ENCODE data around the gene EGFL8. TPM values are rescaled to one million over a fixed set of nuclear protein-coding genes. Genes with fewer than 3 reads are reported as not detected.
A peak's percentile ranks its signal among the peaks of the same experiment; 100 is the strongest.

Gene EGFL8
- total RNA-seq, 1 donor from 2014 or later, result 11.5 TPM

DNA sequence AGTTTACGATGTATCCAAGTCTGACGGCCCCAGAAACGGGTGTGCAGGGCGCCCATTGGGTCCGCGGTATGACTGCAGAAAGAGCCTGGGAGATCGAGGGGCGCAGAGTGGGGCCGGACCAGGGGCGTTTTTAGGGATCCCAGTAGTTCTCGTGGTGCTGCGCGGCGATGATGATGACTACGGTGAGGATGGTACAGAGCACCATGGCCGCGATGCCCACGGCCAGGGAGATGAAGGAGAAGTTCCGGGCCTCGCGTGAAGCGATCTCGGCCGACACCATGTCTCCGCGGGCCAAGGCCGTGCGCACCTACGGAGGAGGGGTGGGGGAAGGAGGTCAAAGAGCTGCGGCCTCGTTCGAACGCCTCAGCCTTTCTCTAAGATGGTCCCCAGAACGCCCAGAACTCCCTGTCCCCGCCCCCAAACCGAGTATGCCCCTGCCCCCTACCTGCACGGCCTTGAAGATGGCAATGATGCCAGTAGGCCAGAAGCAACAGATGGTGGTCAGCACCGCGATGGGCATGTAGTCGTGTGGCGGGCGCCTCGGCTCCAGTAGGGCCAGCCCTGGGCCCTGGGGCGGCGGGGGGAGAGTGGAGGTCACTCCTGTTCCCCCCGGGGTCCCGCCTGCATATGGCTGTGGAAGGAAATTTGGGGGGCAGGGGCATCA, 15.2 kb upstream of the EGFL8 start:
- no peaks in the 10 kb centered on the region for H3K36me3 Mint-ChIP-seq (ENCODE audit: low read depth)
- no peak for DNase-seq (ENCODE audit: low spot score)
- H3K4me3 Mint-ChIP-seq (ENCODE audit: low read depth), result peak overlapping the region; percentile 78
- no peak overlapping the region for H3K27ac Mint-ChIP-seq
- intact Hi-C loops (cut with micrococcal nuclease), result no loop called here
- H3K9me3 Mint-ChIP-seq, result no peaks in the 10 kb centered on the region
- H3K4me1 Mint-ChIP-seq (ENCODE audit: low read depth), result peaks cover 18% of the 10 kb centered on the region
- peaks cover 59% of the 10 kb centered on the region for H3K27me3 Mint-ChIP-seq (ENCODE audit: low read depth)

DNA sequence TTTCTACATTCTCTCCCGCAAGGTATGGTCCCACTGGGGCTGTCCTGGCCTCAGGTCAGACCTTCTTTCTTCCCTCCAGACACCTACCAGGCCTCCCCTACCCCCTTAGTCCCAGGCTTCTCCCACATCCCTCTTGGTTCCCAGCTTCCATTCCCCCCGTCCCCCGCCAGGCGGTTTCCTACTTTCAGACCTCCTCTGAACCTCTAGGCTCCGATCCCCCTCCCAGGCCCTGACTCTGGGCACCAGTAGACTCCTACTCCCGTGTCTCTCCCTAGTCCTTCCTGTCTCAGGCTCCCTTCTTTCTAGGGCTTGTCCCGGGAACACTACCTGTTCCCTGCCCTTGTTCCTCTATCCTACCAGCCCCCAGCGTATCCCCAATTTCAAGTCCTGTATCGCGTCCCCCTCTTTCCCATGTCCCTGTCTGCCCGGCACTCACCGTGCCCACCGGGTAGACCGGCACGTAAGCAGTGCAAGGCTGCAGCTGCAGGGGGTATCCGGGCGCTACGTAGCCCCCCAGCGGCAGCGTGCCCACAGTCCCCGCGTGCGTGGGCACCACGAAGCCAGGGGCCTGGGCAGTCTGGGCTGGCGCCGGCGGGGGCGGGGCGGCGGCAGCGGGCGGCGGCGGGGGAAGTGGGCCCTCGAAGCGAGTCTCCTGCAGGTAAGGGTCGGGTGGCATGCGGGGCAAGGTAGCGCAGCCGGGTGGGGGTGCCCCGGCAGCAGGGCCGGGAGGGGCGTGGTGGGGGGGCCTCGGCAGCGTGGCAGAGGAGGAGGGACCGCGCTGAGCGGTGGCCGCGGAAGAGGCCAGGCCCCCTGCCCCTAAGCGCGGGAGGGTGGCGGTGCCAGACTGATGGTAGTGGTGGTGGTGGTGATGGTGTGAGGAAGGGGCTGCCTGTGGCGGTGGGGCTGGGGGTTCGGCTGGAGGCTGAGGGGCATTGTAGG, 14.2 kb upstream of the EGFL8 start:
- Mint-ChIP-seq H3K4me3 (ENCODE audit: low read depth) (no peak overlapping the region), H3K9me3 (no peaks in the 10 kb centered on the region), H3K36me3 (ENCODE audit: low read depth) (no peaks in the 10 kb centered on the region), H3K27me3 (ENCODE audit: low read depth) (peaks cover 58% of the 10 kb centered on the region), H3K4me1 (ENCODE audit: low read depth) (peaks cover 22% of the 10 kb centered on the region), H3K27ac (no peak overlapping the region)
- intact Hi-C loops (cut with micrococcal nuclease), result loop anchor here (5.0 kb wide), 1 partner anchor 33 kb away; no protein-coding TSS in a partner anchor
- DNase-seq (ENCODE audit: low spot score), result no peak

DNA sequence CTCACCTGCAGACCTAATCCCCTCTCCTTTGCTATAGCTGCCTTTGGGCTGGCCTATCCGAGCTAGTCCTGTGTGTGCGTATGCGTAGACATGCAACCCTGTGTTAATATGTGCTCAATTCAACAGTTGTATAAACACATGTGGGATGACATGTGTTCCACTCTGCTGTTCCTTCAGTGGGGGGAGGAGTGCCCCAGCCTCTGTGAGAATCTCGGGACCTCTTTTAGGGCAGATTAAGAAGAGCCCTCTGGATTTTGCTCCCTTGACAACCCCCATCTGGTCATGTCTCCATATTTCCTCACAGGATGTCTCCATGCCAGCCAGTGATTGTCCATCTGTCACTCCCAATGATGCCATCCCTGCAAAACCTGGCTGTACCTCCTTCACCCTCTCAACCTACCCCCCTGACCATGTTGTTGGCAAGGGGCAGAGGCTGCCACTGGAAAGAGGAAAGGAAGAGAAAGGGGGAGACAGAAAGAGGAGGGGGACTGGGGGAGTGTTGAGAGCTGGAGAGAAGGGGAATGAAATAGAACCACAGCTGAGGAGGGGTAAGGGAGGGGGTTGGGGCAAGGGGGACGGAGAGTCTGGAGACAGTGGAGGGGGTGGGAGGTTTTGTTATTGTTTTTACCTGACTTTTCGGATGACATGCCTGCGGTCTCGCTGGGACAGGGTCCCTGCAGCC, 13.1 kb upstream of the EGFL8 start:
- Mint-ChIP-seq H3K4me1 (ENCODE audit: low read depth) (peaks cover 26% of the 10 kb centered on the region), H3K4me3 (ENCODE audit: low read depth) (no peak overlapping the region)
- intact Hi-C loops (cut with micrococcal nuclease), result loop anchor here (5.0 kb wide), 1 partner anchor 34 kb away; no protein-coding TSS in a partner anchor

DNA sequence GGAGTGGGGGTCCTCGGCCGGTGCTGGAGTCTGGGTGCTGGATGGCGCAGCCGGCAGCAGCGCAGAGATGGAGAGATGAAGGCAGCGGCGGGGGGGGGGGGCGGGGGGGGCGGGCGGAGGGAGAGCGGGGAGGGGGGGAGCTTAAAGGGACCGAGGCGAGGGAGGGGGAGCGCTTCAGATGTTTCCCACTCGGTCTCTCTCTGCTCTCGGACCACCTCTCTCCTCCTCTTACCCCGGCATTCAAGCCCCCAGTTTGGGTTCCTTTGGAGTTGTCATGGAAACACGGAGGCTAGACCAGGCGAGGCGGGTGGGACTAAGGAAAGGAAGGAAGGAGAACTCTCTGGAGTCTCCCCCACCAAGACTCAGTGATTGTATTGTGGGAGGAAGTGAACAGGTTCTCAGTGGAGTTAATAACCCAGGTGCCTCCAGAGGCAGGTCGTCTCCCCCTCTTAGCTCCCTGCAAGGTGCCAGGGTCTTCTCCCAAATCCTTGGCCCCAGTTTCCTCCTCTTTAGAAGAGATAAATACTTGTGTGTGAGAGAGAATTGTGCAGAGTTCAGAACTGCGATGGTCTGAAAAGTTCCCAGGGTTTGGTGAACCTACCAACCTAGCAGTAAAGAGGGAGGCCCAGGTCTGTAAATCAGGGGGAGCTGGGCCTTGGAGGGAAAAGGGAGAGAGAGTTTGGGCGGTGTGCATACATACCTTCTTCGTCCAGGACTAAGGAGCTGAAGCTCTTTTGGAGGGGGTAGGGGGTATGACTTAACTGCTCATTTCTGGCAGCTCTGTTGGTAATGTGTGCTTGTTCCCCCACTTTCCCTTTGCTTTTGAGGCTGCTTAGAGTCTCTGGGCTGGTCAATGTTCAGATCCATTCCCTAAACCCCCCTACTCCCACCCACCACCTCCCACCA, 12.3 kb upstream of the EGFL8 start, which contains the start of gene PRRT1:
Gene PRRT1 (minus strand): TSS at position 77 of the 906 bp plus-strand sequence. CDS start 112 bp downstream, outside the sequence.
- Mint-ChIP-seq H3K4me3 (ENCODE audit: low read depth) (peak within 1 kb of the TSS; percentile 28), H3K36me3 (ENCODE audit: low read depth) (no peaks in the 10 kb centered on the region), H3K4me1 (ENCODE audit: low read depth) (peaks cover 26% of the 10 kb centered on the region), H3K27ac (no peak within 1 kb of the TSS), H3K9me3 (no peaks in the 10 kb centered on the region), H3K27me3 (ENCODE audit: low read depth) (peaks cover 44% of the 10 kb centered on the region)
- no peak for DNase-seq (ENCODE audit: low spot score)
- intact Hi-C loops (cut with micrococcal nuclease), result loop anchor here (5.0 kb wide), 1 partner anchor 35 kb away; no protein-coding TSS in a partner anchor

More for the DNA sequence above, 13.1 kb upstream of the EGFL8 start:
- no peak for DNase-seq (ENCODE audit: low spot score)
- Mint-ChIP-seq H3K27me3 (ENCODE audit: low read depth) (peaks cover 52% of the 10 kb centered on the region), H3K27ac (no peak overlapping the region), H3K36me3 (ENCODE audit: low read depth) (no peaks in the 10 kb centered on the region), H3K9me3 (no peaks in the 10 kb centered on the region)

DNA sequence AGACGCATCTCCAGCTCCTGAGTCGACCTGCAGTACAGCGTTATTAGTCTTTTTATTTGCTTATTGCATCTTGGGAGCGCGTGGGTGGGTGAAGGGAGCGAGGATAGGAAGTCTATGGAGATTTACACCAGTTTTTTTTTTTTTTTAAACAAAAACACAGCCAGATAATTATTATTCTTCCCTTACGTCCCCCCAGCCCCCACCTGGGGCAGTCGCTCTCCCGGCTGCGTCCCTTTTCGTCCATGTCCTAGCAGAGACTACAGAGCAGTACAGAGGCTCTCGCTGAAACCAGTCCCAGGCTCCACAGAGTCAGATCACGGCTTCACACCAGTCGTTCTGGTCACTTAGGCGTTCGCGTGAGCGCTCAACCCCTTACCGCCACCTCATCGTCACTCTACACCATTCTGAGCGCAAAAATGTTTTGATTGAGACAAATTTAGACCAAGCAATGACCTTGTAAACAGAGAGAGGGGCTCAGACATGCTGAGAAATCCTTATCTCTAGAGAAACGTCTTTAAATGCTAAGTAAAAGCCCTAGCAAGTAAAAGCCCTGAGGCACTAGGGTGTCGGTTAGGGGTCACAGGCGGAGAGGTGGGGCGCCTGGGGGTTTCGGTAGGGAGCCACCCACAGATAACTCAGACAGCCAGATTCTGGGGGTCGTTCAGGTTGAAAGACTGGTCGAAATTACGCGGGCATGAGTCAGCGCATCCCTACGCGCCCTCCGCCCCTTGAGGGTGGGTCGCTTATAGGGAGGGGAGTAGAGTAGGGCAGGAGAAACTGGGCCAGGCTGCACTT, 11.4 kb upstream of the EGFL8 start:
- Mint-ChIP-seq H3K4me3 (ENCODE audit: low read depth) (peak overlapping the region; percentile 67), H3K36me3 (ENCODE audit: low read depth) (peaks cover 7% of the 10 kb centered on the region), H3K9me3 (no peaks in the 10 kb centered on the region), H3K27me3 (ENCODE audit: low read depth) (peaks cover 38% of the 10 kb centered on the region), H3K4me1 (ENCODE audit: low read depth) (peaks cover 23% of the 10 kb centered on the region), H3K27ac (no peak overlapping the region)
- no peak for DNase-seq (ENCODE audit: low spot score)
- intact Hi-C loops (cut with micrococcal nuclease), result loop anchor here (5.0 kb wide), 1 partner anchor 36 kb away; no protein-coding TSS in a partner anchor

DNA sequence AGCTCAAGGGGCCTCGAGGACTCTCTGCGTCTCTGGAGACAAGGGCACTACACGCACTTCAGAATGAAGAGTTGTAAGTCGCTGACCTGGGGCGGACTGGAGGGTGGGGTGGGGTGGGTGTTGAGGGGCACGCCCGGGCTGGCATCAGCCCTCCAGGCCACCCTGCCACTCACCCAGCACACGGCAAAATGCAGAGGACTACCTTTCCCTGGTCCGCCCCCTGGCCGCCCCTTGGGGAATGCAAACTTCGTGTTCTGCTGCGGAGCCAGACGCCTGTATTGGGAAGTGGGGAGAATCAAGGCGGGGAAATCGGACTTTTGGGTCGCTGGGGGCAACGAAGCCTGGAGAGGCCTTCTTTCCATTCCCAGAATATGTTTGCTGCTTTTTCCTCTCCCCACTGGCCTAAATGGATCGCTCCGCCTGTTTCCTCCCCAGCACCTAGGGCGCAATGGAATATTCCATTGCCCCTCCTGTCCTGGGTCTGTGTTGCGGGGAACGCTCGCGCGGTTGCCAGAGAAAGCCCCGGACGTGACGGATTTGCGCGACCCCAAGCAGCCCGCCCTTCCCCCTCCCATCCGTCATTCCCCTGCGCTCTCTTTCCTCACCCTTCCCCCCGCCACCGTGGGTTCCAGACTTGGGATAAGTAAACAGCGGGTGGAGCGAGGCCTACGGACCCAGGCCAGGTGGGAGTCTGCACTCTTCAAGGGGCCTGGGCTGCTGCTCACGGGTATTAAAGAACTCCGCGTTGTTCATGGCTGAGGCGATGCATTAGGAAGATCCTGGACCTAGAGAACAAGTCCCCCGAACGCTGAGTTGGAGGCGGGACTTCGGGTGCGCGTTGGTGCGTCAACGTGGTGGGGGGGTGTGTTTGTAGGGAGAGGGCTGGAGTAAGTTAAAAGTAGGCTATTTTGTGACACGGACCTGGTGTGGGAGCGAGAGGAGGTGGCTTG, 10.6 kb upstream of the EGFL8 start, which contains the start of gene PPT2:
Gene PPT2 (plus strand): TSS at position 578 of the 950 bp plus-strand sequence. CDS start 454 bp downstream, outside the sequence.
- Mint-ChIP-seq H3K4me1 (ENCODE audit: low read depth) (peaks cover 18% of the 10 kb centered on the region), H3K27ac (peak within 1 kb of the TSS; percentile 82), H3K27me3 (ENCODE audit: low read depth) (peaks cover 31% of the 10 kb centered on the region), H3K36me3 (ENCODE audit: low read depth) (peaks cover 15% of the 10 kb centered on the region), H3K9me3 (no peaks in the 10 kb centered on the region), H3K4me3 (ENCODE audit: low read depth) (peak within 1 kb of the TSS; percentile 91)
- DNase-seq (ENCODE audit: low spot score), result peak; percentile 55
- intact Hi-C loops (cut with micrococcal nuclease), result loop anchor here (1.0 to 5.0 kb wide), 4 partner anchors 22 to 67 kb away; partner anchors contain the start of genes AGPAT1 and FKBPL

DNA sequence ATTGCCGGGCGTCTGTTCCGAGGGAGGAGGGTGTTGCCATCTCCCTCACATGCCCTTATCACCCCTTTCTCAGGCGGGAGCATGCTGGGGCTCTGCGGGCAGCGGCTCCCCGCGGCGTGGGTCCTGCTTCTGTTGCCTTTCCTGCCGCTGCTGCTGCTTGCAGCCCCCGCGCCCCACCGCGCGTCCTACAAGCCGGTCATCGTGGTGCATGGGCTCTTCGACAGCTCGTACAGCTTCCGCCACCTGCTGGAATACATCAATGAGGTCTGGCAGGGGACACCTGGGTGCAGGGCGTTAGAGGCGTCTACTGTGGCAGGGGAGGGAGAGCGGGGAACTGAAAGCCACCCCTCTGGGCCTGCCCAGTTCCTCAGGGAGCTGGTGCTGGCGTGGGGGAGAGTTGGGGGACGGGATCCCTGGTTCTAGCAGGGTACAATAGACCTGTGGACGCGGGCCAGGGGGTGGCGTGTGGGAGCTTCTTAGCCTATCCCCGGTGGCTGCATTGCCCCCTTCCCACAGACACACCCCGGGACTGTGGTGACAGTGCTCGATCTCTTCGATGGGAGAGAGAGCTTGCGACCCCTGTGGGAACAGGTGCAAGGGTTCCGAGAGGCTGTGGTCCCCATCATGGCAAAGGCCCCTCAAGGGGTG, 9.8 kb upstream of the EGFL8 start:
- Mint-ChIP-seq H3K9me3 (no peaks in the 10 kb centered on the region), H3K4me1 (ENCODE audit: low read depth) (peaks cover 15% of the 10 kb centered on the region), H3K27me3 (ENCODE audit: low read depth) (peaks cover 28% of the 10 kb centered on the region), H3K36me3 (ENCODE audit: low read depth) (peaks cover 15% of the 10 kb centered on the region), H3K27ac (peak overlapping the region; percentile 82), H3K4me3 (ENCODE audit: low read depth) (peak overlapping the region; percentile 91)
- peak; percentile 55 for DNase-seq (ENCODE audit: low spot score)
- intact Hi-C loops (cut with micrococcal nuclease), result loop anchor here (1.0 to 5.0 kb wide), 4 partner anchors 22 to 68 kb away; partner anchors contain the start of genes AGPAT1 and FKBPL

DNA sequence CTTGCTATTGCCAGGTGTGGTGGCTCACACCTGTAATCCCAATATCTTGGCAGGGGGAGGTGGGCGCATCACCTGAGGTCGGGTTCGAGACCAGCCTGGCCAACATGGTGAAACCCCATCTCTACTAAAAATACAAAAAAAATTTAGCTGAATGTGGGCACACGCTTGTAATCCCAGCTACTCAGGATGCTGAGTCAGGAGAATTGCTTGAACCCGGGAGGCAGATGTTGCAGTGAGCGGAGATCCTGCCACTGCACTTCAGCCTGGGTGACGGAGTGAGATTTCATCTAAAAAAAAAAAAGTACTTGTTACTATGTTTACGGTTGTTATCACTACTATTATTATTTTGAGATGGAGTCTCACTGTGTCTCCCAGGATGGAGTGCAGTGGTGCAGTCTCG, 7.5 kb upstream of the EGFL8 start:
- H3K4me3 Mint-ChIP-seq (ENCODE audit: low read depth), result no peak overlapping the region
- H3K36me3 Mint-ChIP-seq (ENCODE audit: low read depth), result peaks cover 15% of the 10 kb centered on the region
- H3K27ac Mint-ChIP-seq, result no peak overlapping the region
- peaks cover 12% of the 10 kb centered on the region for H3K4me1 Mint-ChIP-seq (ENCODE audit: low read depth)
- no peaks in the 10 kb centered on the region for H3K9me3 Mint-ChIP-seq
- intact Hi-C loops (cut with micrococcal nuclease), result no loop called here
- peaks cover 13% of the 10 kb centered on the region for H3K27me3 Mint-ChIP-seq (ENCODE audit: low read depth)
- no peak for DNase-seq (ENCODE audit: low spot score)

DNA sequence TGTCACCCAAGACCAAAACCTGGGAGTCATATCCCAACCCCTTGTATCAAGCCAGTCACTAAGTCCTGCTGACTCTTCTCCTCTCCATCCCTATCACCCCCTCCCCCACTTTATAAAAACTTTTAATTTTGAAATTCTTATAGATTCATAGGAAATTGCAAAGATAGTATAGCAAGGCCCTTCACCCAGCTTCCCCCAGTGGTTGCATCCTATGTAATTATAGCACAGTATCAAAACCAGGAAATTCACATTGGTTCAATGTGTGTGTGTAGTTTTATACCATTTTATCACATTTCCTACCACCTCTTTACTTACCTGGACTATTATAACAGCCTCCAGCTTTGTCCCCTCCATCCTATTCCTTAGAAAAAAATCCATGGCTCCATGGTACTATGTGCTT, 6.3 kb upstream of the EGFL8 start:
- DNase-seq (ENCODE audit: low spot score), result no peak
- Mint-ChIP-seq H3K36me3 (ENCODE audit: low read depth) (peaks cover 15% of the 10 kb centered on the region), H3K4me3 (ENCODE audit: low read depth) (no peak overlapping the region), H3K27me3 (ENCODE audit: low read depth) (peaks cover 3% of the 10 kb centered on the region), H3K4me1 (ENCODE audit: low read depth) (peaks cover 9% of the 10 kb centered on the region), H3K27ac (no peak overlapping the region), H3K9me3 (no peaks in the 10 kb centered on the region)
- intact Hi-C loops (cut with micrococcal nuclease), result no loop called here

All from activated T-helper 2 cell treated with anti-CD3 and anti-CD28 coated beads, Interferon-gamma antibody, Interleukin-2, Interleukin-4, amounts not matched to agents 10 μg/mL and 5 μg/mL and 100 μg/mL, durations not matched to agents 14 hours and 24 hours and 36 hours (primary cell).